Esophagus squamous epithelium (tissue), 5 donors: ENCODE results near the gene ITPRIP. TPM values are rescaled to one million over a fixed set of nuclear protein-coding genes. Genes with fewer than 3 reads are reported as not detected.

ENCODE experiments used
- DNase-seq: peaks from one replicate; lab custom pipeline; 2025; lab: John Stamatoyannopoulos, UW
- H3K27ac ChIP-seq, 4 donors: fragments of 200-600 bp; sonication (generic); one replicate each; pipeline ENCODE4 v1.5.1; 2016 to 2019; ENCODE audit warnings: mild to moderate bottlenecking in 1 of 4
- H3K27me3 ChIP-seq, 4 donors: fragments of 200-600 bp; sonication (generic); 1 replicate in 3 of 4; 2 replicates in 1 of 4; pipeline versions ENCODE4 v1.5.1 to v1.6.0; 2017 to 2021; ENCODE audit warnings: antibody characterized with exemption in 1 of 4
- H3K36me3 ChIP-seq, 3 donors: fragments of 200-600 bp; sonication (generic); one replicate each; pipeline ENCODE4 v1.5.1; 2016 to 2019
- H3K4me1 ChIP-seq, 3 donors: fragments of 200-600 bp; sonication (generic); one replicate each; pipeline ENCODE4 v1.5.1; 2017 to 2019
- H3K4me3 ChIP-seq, 4 donors: fragments of 200-600 bp; sonication (generic); 1 replicate in 3 of 4; 2 replicates in 1 of 4; pipeline ENCODE4 v1.5.1; 2016 to 2019; ENCODE audit warnings: mild to moderate bottlenecking in 2 of 4, moderate library complexity in 1 of 4
- H3K9me3 ChIP-seq, 3 donors: fragments of 200-600 bp; sonication (generic); one replicate each; pipeline ENCODE4 v1.5.1; 2016 to 2019
- CTCF ChIP-seq, 6 experiments: fragments of 450-650 bp in 4 of 6; fragments of 200-600 bp in 2 of 6; sonication (generic) in 2 of 6; IDR thresholded peaks; one replicate each; pipeline ENCODE4 v1.5.1; 2016 to 2019; ENCODE audit warnings: antibody characterized with exemption in 6 of 6, mild to moderate bottlenecking in 4 of 6, moderate library complexity in 4 of 6
- POLR2A ChIP-seq, 4 donors: fragments of 450-650 bp; IDR thresholded peaks; one replicate each; pipeline ENCODE4 v1.6.1; 2017; ENCODE audit warnings: antibody characterized with exemption in 4 of 4, mild to moderate bottlenecking in 4 of 4, moderate library complexity in 3 of 4
- WGBS, 2 donors: methylation state at CpG; one replicate each; pipeline ENCODE4 v1.1.5; 2018; 5-methylcytosine and 5-hydroxymethylcytosine counted together
- intact Hi-C: fragments of 100-400 bp; cut with DNase I; formaldehyde crosslinking; loops from one replicate; pipeline ENCODE4 v1.15.0; 2022
- total RNA-seq, 4 donors: library from RNA; depleted of rRNA; stranded (reverse); fragments of >200 nt; gene quantifications; one replicate each; pipeline ENCODE4 v1.1.0, GENCODE V29; 2016
- donor health status: DM: yes; HTN: yes; CAD: no.

ITPRIP gene
- total RNA-seq, 4 donors from 2014 or later: 37.6 to 61.6 (median 38.4) TPM

- 6 to 23% methylated on average over 10 to 29 of the region's 59 CpGs for WGBS, 2 donors
- TF ChIP-seq POLR2A (IDR thresholded peaks at IDR 0.05) (peak in 2 of 4 donors; percentile 63 to 71), CTCF (IDR thresholded peaks at IDR 0.05) (peak in 2 of 6 experiments; percentile 5 to 8)
- peak within 1 kb of the TSS; percentile 75 to 96 (median 81) for H3K4me3 ChIP-seq
- intact Hi-C loops: loop anchor here (10.0 kb wide), 1 partner anchor 144 kb away; the partner anchor contains the start of gene SFR1
- H3K36me3 ChIP-seq: peaks cover 0 to 48% (median 31%) of the 10 kb centered on the region in 3 donors
- DNase-seq: peak; percentile 94
- no peaks in the 10 kb centered on the region for H3K27me3 ChIP-seq
- no peaks in the 10 kb centered on the region for H3K9me3 ChIP-seq
- peak within 1 kb of the TSS; percentile 85 to 95 (median 94) for H3K27ac ChIP-seq
- H3K4me1 ChIP-seq: peaks cover 0 to 25% (median 12%) of the 10 kb centered on the region in 3 donors
Measured at GRCh38 chr10:104268713-104269645, 69.3 kb downstream of the ITPRIP start, which contains the start of gene GSTO2. TSS of gene GSTO2 (plus strand) at chr10:104269184. CDS start at chr10:104274916, 5,732 bp downstream.

GRCh38 chr10:104268405-104268712 lies 69.9 kb downstream of the ITPRIP start:
- no peaks in the 10 kb centered on the region for H3K9me3 ChIP-seq
- WGBS, 2 donors: 5 to 25% methylated on average over 10 of the region's 10 CpGs
- H3K36me3 ChIP-seq: peaks cover 0 to 54% (median 31%) of the 10 kb centered on the region in 3 donors
- H3K4me3 ChIP-seq: peak overlapping the region; percentile 75 to 96 (median 81)
- H3K27ac ChIP-seq: peak overlapping the region; percentile 85 to 95 (median 94)
- H3K4me1 ChIP-seq: peaks cover 0 to 26% (median 12%) of the 10 kb centered on the region in 3 donors
- intact Hi-C loops: loop anchor here (10.0 kb wide), 1 partner anchor 144 kb away; the partner anchor contains the start of gene SFR1
- TF ChIP-seq POLR2A (IDR thresholded peaks at IDR 0.05) (no peak), CTCF (IDR thresholded peaks at IDR 0.05) (no peak)
- DNase-seq: no peak
- no peaks in the 10 kb centered on the region for H3K27me3 ChIP-seq

- Histone ChIP-seq H3K27ac (peak overlapping the region; percentile 85 to 95 (median 94)), H3K4me1 (peaks cover 0 to 31% (median 12%) of the 10 kb centered on the region in 3 donors), H3K27me3 (no peaks in the 10 kb centered on the region), H3K9me3 (no peaks in the 10 kb centered on the region), H3K4me3 (peak overlapping the region; percentile 75 to 96 (median 81)), H3K36me3 (peaks cover 4 to 59% (median 31%) of the 10 kb centered on the region in 3 donors)
- intact Hi-C loops: loop anchor here (10.0 kb wide), 1 partner anchor 143 kb away; the partner anchor contains the start of gene SFR1
- 65 to 86% methylated on average over 7 to 14 of the region's 14 CpGs for WGBS, 2 donors
- TF ChIP-seq CTCF (IDR thresholded peaks at IDR 0.05) (no peak), POLR2A (IDR thresholded peaks at IDR 0.05) (no peak)
- DNase-seq: no peak
Measured at GRCh38 chr10:104267721-104268404, 70.4 kb downstream of the ITPRIP start.

GRCh38 chr10:104264783-104265182 lies 73.5 kb downstream of the ITPRIP start:
- intact Hi-C loops: loop anchor here (10.0 kb wide), 1 partner anchor 140 kb away; the partner anchor contains the start of gene SFR1
- DNase-seq: no peak
- H3K27ac ChIP-seq: no peak overlapping the region
- no peak for TF ChIP-seq CTCF (IDR thresholded peaks at IDR 0.05)
- no peak for TF ChIP-seq POLR2A (IDR thresholded peaks at IDR 0.05)
- H3K4me1 ChIP-seq: peaks cover 5 to 62% (median 26%) of the 10 kb centered on the region in 3 donors
- no peaks in the 10 kb centered on the region for H3K27me3 ChIP-seq
- H3K4me3 ChIP-seq: no peak overlapping the region
- H3K9me3 ChIP-seq: no peaks in the 10 kb centered on the region
- H3K36me3 ChIP-seq: peaks cover 9 to 82% (median 35%) of the 10 kb centered on the region in 3 donors
- WGBS, 2 donors: 84 to 90% methylated on average over 5 of the region's 5 CpGs
